HepG2 (cell line): ENCODE measurements around the gene NCOA5. TPM values are rescaled to one million over a fixed set of nuclear protein-coding genes. Genes with fewer than 3 reads are reported as not detected.

ENCODE experiments used
- AKAP8 ChIP-seq: sonication (generic); formaldehyde crosslinking; IDR thresholded peaks from 2 replicates; pipeline ENCODE4 v1.5.1; 2020; ENCODE audit warnings: mild to moderate bottlenecking, missing genetic modification reagents
- ATF4 ChIP-seq, 2 experiments: fragments of 450-650 bp in 1 of 2; sonication (generic) in 1 of 2; formaldehyde crosslinking; IDR thresholded peaks; 2 replicates each; pipeline versions ENCODE4 v1.5.0 to v1.8.0; 2020 to 2022; ENCODE audit warnings: mild to moderate bottlenecking in 1 of 2, missing genetic modification reagents in 1 of 2
- CBX1 ChIP-seq: IDR thresholded peaks from one replicate; pipeline ENCODE4 v1.6.1; 2016; ENCODE audit warnings: antibody characterized with exemption, low read depth
- DRAP1 ChIP-seq: IDR thresholded peaks from 2 replicates; pipeline ENCODE4 v1.6.1; 2016; ENCODE audit warnings: missing genetic modification reagents, missing compliant biosample characterization
- GTF3A ChIP-seq: sonication (generic); formaldehyde crosslinking; conservative IDR thresholded peaks from 2 replicates; pipeline ENCODE4 v1.4.0; 2020; ENCODE audit warnings: mild to moderate bottlenecking, missing genetic modification reagents
- ISL2 ChIP-seq: sonication (generic); formaldehyde crosslinking; IDR thresholded peaks from 2 replicates; pipeline ENCODE4 v1.5.0; 2020; ENCODE audit warnings: missing genetic modification reagents
- KLF6 ChIP-seq: IDR thresholded peaks from 2 replicates; pipeline ENCODE4 v1.8.0; 2016; ENCODE audit warnings: missing biosample characterization, missing genetic modification reagents
- MAF1 ChIP-seq: sonication (generic); formaldehyde crosslinking; IDR thresholded peaks from 2 replicates; pipeline ENCODE4 v1.5.0; 2020; ENCODE audit warnings: missing genetic modification reagents, borderline replicate concordance
- NFKBIZ ChIP-seq: IDR thresholded peaks from 2 replicates; pipeline ENCODE4 v1.6.1; 2018; ENCODE audit warnings: missing genetic modification reagents, missing compliant biosample characterization
- POLR2A ChIP-seq, 2 experiments: IDR thresholded peaks; 2 replicates each; pipeline ENCODE4 v1.6.1; 2011; ENCODE audit warnings: low read depth in 2 of 2, low read length in 2 of 2, mild to moderate bottlenecking in 1 of 2, moderate library complexity in 1 of 2; ENCODE audit not compliant: insufficient read depth in 1 of 2
- RBM22 ChIP-seq: fragments of 200-400 bp; formaldehyde crosslinking; optimal IDR thresholded peaks from 2 replicates; pipeline ENCODE3; 2017; ENCODE audit warnings: mild to moderate bottlenecking, low read length, moderate library complexity
- SMAD3 ChIP-seq: sonication (generic); formaldehyde crosslinking; IDR thresholded peaks from 2 replicates; pipeline ENCODE4 v1.4.0; 2020; ENCODE audit warnings: missing genetic modification reagents
- SP140L ChIP-seq: sonication (generic); formaldehyde crosslinking; IDR thresholded peaks from 2 replicates; pipeline ENCODE4 v1.4.0; 2020; ENCODE audit warnings: missing genetic modification reagents, borderline replicate concordance
- ZFP37 ChIP-seq: sonication (generic); formaldehyde crosslinking; IDR thresholded peaks from 2 replicates; pipeline ENCODE4 v1.4.0; 2020; ENCODE audit warnings: missing genetic modification reagents, borderline replicate concordance
- ZFX ChIP-seq: sonication (generic); formaldehyde crosslinking; IDR thresholded peaks from 2 replicates; pipeline ENCODE4 v1.4.0; 2020; ENCODE audit warnings: mild to moderate bottlenecking, low read depth, missing genetic modification reagents, moderate library complexity
- ZMYM3 ChIP-seq: sonication (generic); formaldehyde crosslinking; IDR thresholded peaks from 2 replicates; pipeline ENCODE4 v1.5.1; 2020; ENCODE audit warnings: mild to moderate bottlenecking, missing genetic modification reagents
- ZNF253 ChIP-seq: sonication (generic); formaldehyde crosslinking; IDR thresholded peaks from 2 replicates; pipeline ENCODE4 v1.8.0; 2022; ENCODE audit warnings: mild to moderate bottlenecking, missing genetic modification reagents, borderline replicate concordance
- ZNF275 ChIP-seq: sonication (generic); formaldehyde crosslinking; IDR thresholded peaks from 2 replicates; pipeline ENCODE4 v1.8.0; 2022; ENCODE audit warnings: missing genetic modification reagents, mild to moderate bottlenecking, inconsistent platforms, borderline replicate concordance
- ZNF431 ChIP-seq: sonication (generic); formaldehyde crosslinking; IDR thresholded peaks from 2 replicates; pipeline ENCODE4 v1.9.0; 2022; ENCODE audit warnings: missing genetic modification reagents, low read depth, mild to moderate bottlenecking, borderline replicate concordance
- ZNF598 ChIP-seq: sonication (generic); formaldehyde crosslinking; IDR thresholded peaks from 2 replicates; pipeline ENCODE4 v1.5.1; 2020; ENCODE audit warnings: mild to moderate bottlenecking, missing genetic modification reagents, borderline replicate concordance
- ZNF639 ChIP-seq: conservative IDR thresholded peaks from 2 replicates; pipeline ENCODE4 v1.6.1; 2018; ENCODE audit warnings: missing genetic modification reagents
- ZNF709 ChIP-seq: sonication (generic); formaldehyde crosslinking; IDR thresholded peaks from 2 replicates; pipeline ENCODE4 v1.5.0; 2020; ENCODE audit warnings: mild to moderate bottlenecking, missing genetic modification reagents
- ZNF780A ChIP-seq: sonication (generic); formaldehyde crosslinking; IDR thresholded peaks from 2 replicates; pipeline ENCODE4 v1.8.0; 2022; ENCODE audit warnings: mild to moderate bottlenecking, missing genetic modification reagents, moderate library complexity
- ZNF790 ChIP-seq: sonication (generic); formaldehyde crosslinking; IDR thresholded peaks from 2 replicates; pipeline ENCODE4 v1.8.0; 2022; ENCODE audit warnings: missing genetic modification reagents, mild to moderate bottlenecking, borderline replicate concordance
- ZNF841 ChIP-seq: sonication (generic); formaldehyde crosslinking; IDR thresholded peaks from 2 replicates; pipeline ENCODE4 v1.8.1; 2023; ENCODE audit warnings: missing genetic modification reagents, borderline replicate concordance
- polyA plus RNA-seq, 8 experiments: library from polyadenylated mRNA; depleted of rRNA in 3 of 8; stranded (reverse) in 7 of 8; unstranded in 1 of 8; fragments of >200 nt; fragmentation: Illumina TruSeq in 4 of 8; extraction: Trizol in 4 of 8; gene quantifications; 2 replicates each; pipeline versions ENCODE4 v1.2.1 to v1.2.3, GENCODE V29; 2011 to 2016; ENCODE audit warnings: low read depth in 4 of 8, missing spikeins in 1 of 8, mixed read lengths in 1 of 8; ENCODE audit not compliant: insufficient read depth in 1 of 8
- total RNA-seq, 5 experiments: library from RNA; depleted of rRNA; stranded (reverse); fragments of >200 nt; fragmentation: Illumina TruSeq; extraction: Trizol; gene quantifications; 2 replicates each; pipeline ENCODE4 v1.2.3, GENCODE V29; 2016; ENCODE audit warnings: low read depth in 1 of 5
- TF ChIP-seq, protein P1 (sequence below): sonication (generic); formaldehyde crosslinking; IDR thresholded peaks from 2 replicates; pipeline ENCODE4 v1.9.0; 2021; ENCODE audit warnings: missing genetic modification reagents, borderline replicate concordance

The NCOA5 gene
- total and polyA plus RNA-seq, 2 of the 13 experiments (the other 11 are each of a cell fraction or from before 2014, with no cell fraction given), result 16.5 to 28.4 TPM

- no peak for TF ChIP-seq POLR2A (IDR thresholded peaks at IDR 0.05; ENCODE audit: insufficient read depth in 1 of 2, low read depth in 2 of 2, low read length in 2 of 2)
- no peak for TF ChIP-seq ZNF598 (CRISPR knock-in tag)
- no peak for TF ChIP-seq ZNF431
- no peak for TF ChIP-seq ATF4 (CRISPR knock-in tag; IDR thresholded peaks at IDR 0.05)
- no peak for TF ChIP-seq ZNF275
- no peak for TF ChIP-seq ZFX
- peak; percentile 94 for TF ChIP-seq SMAD3 (CRISPR knock-in tag)
- TF ChIP-seq ZFP37, result peak; percentile 72; the same call in 1 of the 2 replicates
- peak; percentile 20; the same call in 1 of the 2 replicates for TF ChIP-seq DRAP1
- TF ChIP-seq ZNF841 (CRISPR knock-in tag), result no peak
- TF ChIP-seq CBX1, result no peak
- 0 out of 2 replicates have a peak, but pooled peaks have one; percentile 44 for TF ChIP-seq ISL2 (CRISPR knock-in tag)
- peak; percentile 90; the same call in 1 of the 2 replicates for TF ChIP-seq SP140L
- TF ChIP-seq AKAP8 (CRISPR knock-in tag), result no peak
- TF ChIP-seq ZNF780A, result no peak
- no peak for TF ChIP-seq GTF3A
- TF ChIP-seq, protein P1, sequence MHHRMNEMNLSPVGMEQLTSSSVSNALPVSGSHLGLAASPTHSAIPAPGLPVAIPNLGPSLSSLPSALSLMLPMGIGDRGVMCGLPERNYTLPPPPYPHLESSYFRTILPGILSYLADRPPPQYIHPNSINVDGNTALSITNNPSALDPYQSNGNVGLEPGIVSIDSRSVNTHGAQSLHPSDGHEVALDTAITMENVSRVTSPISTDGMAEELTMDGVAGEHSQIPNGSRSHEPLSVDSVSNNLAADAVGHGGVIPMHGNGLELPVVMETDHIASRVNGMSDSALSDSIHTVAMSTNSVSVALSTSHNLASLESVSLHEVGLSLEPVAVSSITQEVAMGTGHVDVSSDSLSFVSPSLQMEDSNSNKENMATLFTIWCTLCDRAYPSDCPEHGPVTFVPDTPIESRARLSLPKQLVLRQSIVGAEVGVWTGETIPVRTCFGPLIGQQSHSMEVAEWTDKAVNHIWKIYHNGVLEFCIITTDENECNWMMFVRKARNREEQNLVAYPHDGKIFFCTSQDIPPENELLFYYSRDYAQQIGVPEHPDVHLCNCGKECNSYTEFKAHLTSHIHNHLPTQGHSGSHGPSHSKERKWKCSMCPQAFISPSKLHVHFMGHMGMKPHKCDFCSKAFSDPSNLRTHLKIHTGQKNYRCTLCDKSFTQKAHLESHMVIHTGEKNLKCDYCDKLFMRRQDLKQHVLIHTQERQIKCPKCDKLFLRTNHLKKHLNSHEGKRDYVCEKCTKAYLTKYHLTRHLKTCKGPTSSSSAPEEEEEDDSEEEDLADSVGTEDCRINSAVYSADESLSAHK, result peak; percentile 68; the same call in 1 of the 2 replicates
- no peak for TF ChIP-seq RBM22
- TF ChIP-seq KLF6 (CRISPR knock-in tag), result peak; percentile 91
- TF ChIP-seq ZNF709 (CRISPR knock-in tag), result no peak
- no peak for TF ChIP-seq MAF1 (CRISPR knock-in tag)
- no peak for TF ChIP-seq ZNF639 (CRISPR knock-in tag)
- TF ChIP-seq NFKBIZ (CRISPR knock-in tag), result no peak
- TF ChIP-seq ZMYM3, result no peak
- TF ChIP-seq ZNF790 (CRISPR knock-in tag), result no peak
- TF ChIP-seq ZNF253 (CRISPR knock-in tag), result no peak
Observed at GRCh38 chr20:46027245-46027853, 62.4 kb downstream of the NCOA5 start (continued).
